Small intestine (tissue), 7 donors: Measurements from ENCODE around the gene FGF19. TPM values are rescaled to one million over a fixed set of nuclear protein-coding genes. Genes with fewer than 3 reads are reported as not detected.
"Not testable (repeated sequence)": the region's sequence is repeated elsewhere in the genome, so short reads cannot be mapped to it uniquely, and the experiment has no call there.

Experiments used
- DNase-seq, 2 donors: peaks; one replicate each; pipeline versions ENCODE4 v3.0.0 to v3.0.0-alpha.2; 2013
- FAIRE-seq: peaks from 2 replicates; lab custom pipeline; 2012; peaks lifted over from hg19 to GRCh38; lab: Jason Lieb, UNC
- H3K27ac ChIP-seq, 3 donors: one replicate each; pipeline ENCODE4 v1.5.1; 2013; ENCODE audit warnings: low read length in 2 of 3, mild to moderate bottlenecking in 2 of 3, control low read depth in 1 of 3, inconsistent platforms in 1 of 3, low read depth in 1 of 3, moderate library complexity in 1 of 3
- H3K27me3 ChIP-seq, 3 donors: one replicate each; pipeline ENCODE4 v1.6.1; 2013; ENCODE audit warnings: low read length in 3 of 3, inconsistent platforms in 1 of 3; ENCODE audit not compliant: control insufficient read depth in 3 of 3, insufficient read depth in 3 of 3
- H3K36me3 ChIP-seq, 3 donors: one replicate each; pipeline ENCODE4 v1.6.1; 2013; ENCODE audit warnings: low read length in 3 of 3, inconsistent platforms in 1 of 3, low read depth in 1 of 3, mild to moderate bottlenecking in 1 of 3, moderate library complexity in 1 of 3; ENCODE audit not compliant: control insufficient read depth in 3 of 3, insufficient read depth in 2 of 3
- H3K4me1 ChIP-seq, 3 donors: one replicate each; pipeline ENCODE4 v1.6.1; 2013; ENCODE audit warnings: low read length in 2 of 3, inconsistent platforms in 1 of 3, low read depth in 1 of 3, mild to moderate bottlenecking in 1 of 3, moderate library complexity in 1 of 3; ENCODE audit not compliant: control insufficient read depth in 3 of 3, insufficient read depth in 2 of 3
- H3K4me3 ChIP-seq, 3 donors: one replicate each; pipeline ENCODE4 v1.5.1; 2013; ENCODE audit warnings: low read length in 3 of 3, control low read depth in 1 of 3, inconsistent platforms in 1 of 3, low read depth in 1 of 3, mild to moderate bottlenecking in 1 of 3, moderate library complexity in 1 of 3
- H3K9me3 ChIP-seq, 2 donors: one replicate each; pipeline ENCODE4 v1.6.1; 2013; ENCODE audit warnings: low read depth in 1 of 2, low read length in 1 of 2; ENCODE audit not compliant: control insufficient read depth in 2 of 2, insufficient read depth in 1 of 2
- WGBS, 3 donors: extraction: QIAGEN DNeasy Blood & Tissue Kit; methylation state at CpG; one replicate each; pipeline ENCODE4 v1.1.7; 2013; 5-methylcytosine and 5-hydroxymethylcytosine counted together
- polyA plus RNA-seq, 4 donors: library from polyadenylated mRNA; stranded (reverse) in 3 of 4; unstranded in 1 of 4; fragments of 200-250 nt in 3 of 4; fragments of 120-200 nt in 1 of 4; gene quantifications; one replicate each; pipeline versions ENCODE4 v1.2.1 to v1.2.3, GENCODE V29; 2013
- donor health status: healthy with polysubstance abuse.
- donor health status: control.
- donor health status: control.
- donor health status: Bipolar disorder and iron deficiency.
- donor health status: healthy.

Gene FGF19
- polyA plus RNA-seq, 4 donors: 0.37 to 1.7 TPM; not detected in 2

GRCh38 chr11:69696749-69697468 lies 6.9 kb downstream of the FGF19 start:
- Histone ChIP-seq H3K4me1 (peaks cover 0 to 16% (median 0%) of the 10 kb centered on the region in 3 donors), H3K27ac (no peak overlapping the region), H3K9me3 (no peaks in the 10 kb centered on the region), H3K4me3 (no peak overlapping the region), H3K27me3 (peaks cover under 1 to 14% (median 12%) of the 10 kb centered on the region in 3 donors), H3K36me3 (no peaks in the 10 kb centered on the region)
- no peak for DNase-seq
- no peak for FAIRE-seq
- 70 to 73% (median 71%) methylated on average over 15 of the region's 15 CpGs for WGBS, 3 donors

DNA sequence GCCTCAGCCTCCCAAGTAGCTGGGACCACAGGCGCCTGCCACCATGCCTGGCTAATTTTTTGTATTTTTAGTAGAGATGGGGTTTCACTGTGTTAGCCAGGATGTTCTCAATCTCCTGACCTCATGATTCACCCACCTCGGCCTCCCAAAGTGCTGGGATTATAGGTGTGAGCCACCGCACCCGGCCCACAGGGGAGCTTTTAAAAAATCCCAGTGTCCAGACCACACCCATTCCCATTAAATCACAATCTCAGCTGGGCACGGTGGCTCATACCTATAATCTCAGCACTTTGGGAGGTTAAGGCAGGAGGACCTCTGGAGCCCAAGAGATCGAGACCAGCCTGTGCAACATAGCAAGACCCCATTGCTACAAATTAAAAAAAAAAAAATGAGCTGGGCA lies 7.8 kb downstream of the FGF19 start:
- H3K4me3 ChIP-seq, H3K27ac ChIP-seq, FAIRE-seq, H3K4me1 ChIP-seq, H3K36me3 ChIP-seq, H3K9me3 ChIP-seq, DNase-seq: not testable (repeated sequence)
- 35 to 78% (median 64%) methylated on average over 6 of the region's 6 CpGs for WGBS, 3 donors
- peaks cover 0 to 12% (median 6%) of the 10 kb centered on the region in 3 donors for H3K27me3 ChIP-seq

DNA sequence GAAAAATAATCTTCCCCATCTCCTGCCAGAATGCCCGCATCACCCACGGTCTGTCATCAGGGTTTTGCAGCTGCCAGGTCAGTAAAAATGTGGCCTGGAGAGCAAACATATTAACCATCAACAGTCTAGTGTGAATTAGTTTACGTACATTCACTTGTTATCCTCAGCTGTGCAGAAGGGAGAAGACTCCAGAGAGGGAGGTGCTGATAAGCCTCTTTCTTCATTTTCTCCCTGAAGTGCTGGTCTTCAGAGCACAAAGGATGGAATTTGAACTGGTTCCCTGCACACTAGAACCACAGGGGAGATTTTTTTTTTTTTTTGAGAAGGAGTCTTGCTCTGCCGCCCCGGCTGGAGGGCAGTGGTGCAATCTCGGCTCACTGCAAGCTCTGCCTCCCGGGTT lies 8.2 kb downstream of the FGF19 start:
- peaks cover 0 to 12% (median 2%) of the 10 kb centered on the region in 3 donors for H3K27me3 ChIP-seq
- peaks cover 0 to 4% (median 0%) of the 10 kb centered on the region in 3 donors for H3K4me1 ChIP-seq
- WGBS, 3 donors: 42 to 77% (median 49%) methylated on average over 7 of the region's 7 CpGs
- H3K9me3 ChIP-seq: no peaks in the 10 kb centered on the region
- no peaks in the 10 kb centered on the region for H3K36me3 ChIP-seq
- FAIRE-seq (no peak), DNase-seq (no peak)
- H3K27ac ChIP-seq: no peak overlapping the region
- H3K4me3 ChIP-seq: no peak overlapping the region

GRCh38 chr11:69694781-69695180 lies 9.0 kb downstream of the FGF19 start:
- WGBS, 3 donors: 76 to 88% (median 82%) methylated on average over 10 of the region's 10 CpGs
- H3K9me3 ChIP-seq: no peaks in the 10 kb centered on the region
- H3K27me3 ChIP-seq: peaks cover 0 to 12% (median 0%) of the 10 kb centered on the region in 3 donors
- no peaks in the 10 kb centered on the region for H3K36me3 ChIP-seq
- DNase-seq (no peak), FAIRE-seq (no peak)
- no peaks in the 10 kb centered on the region for H3K4me1 ChIP-seq
- no peak overlapping the region for H3K4me3 ChIP-seq
- H3K27ac ChIP-seq: no peak overlapping the region

DNA sequence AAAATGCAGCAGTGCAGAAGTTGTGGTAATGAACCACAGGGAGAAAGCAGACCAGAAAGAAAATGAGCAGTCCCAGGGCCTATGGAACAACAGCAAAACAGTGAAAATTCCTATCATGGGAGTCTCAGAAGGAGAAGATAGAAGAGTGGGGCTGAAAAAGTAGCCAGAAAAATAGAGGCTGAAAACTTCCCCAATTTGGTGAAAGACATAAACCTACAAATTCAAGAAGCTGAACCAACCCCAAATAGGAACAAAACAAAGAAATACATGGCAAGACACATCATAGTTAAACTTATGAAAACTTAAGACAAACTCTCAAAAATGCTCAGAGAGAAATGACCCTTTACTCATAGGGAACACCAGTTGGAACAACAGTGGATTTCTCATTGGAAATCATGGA lies 11.4 kb downstream of the FGF19 start:
- no peaks in the 10 kb centered on the region for H3K36me3 ChIP-seq
- FAIRE-seq (no peak), DNase-seq (no peak)
- H3K9me3 ChIP-seq: peaks cover 0 to 4% of the 10 kb centered on the region in 2 donors
- H3K4me3 ChIP-seq: no peak overlapping the region
- H3K4me1 ChIP-seq: peaks cover 0 to 4% (median 0%) of the 10 kb centered on the region in 3 donors
- no peak overlapping the region for H3K27ac ChIP-seq
- H3K27me3 ChIP-seq: peaks cover 0 to 12% (median 0%) of the 10 kb centered on the region in 3 donors

DNA sequence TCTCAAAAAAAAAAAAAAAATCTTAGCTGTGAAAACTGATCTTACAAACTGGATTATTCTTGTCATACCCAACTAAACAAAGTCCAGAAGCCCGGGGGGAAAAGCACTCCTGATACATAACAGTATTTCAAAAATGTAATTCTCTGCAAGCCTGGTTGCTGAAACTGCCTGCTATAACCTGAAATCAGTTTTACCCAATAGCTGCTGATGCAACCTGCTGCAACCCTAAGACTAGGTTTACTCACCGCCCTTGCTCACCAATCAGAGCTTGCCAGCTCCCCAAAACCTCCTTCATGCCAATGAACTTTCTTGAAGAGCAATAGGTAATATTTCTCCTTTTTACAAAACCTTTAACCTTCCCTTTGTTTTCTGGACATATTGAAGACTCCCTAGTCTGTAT lies 12.4 kb downstream of the FGF19 start:
- DNase-seq (no peak), FAIRE-seq (no peak)
- peaks cover 0 to 4% of the 10 kb centered on the region in 2 donors for H3K9me3 ChIP-seq
- WGBS, 3 donors: 83 to 88% (median 85%) methylated on average over 2 of the region's 2 CpGs
- peaks cover 0 to 7% (median 0%) of the 10 kb centered on the region in 3 donors for H3K4me1 ChIP-seq
- H3K36me3 ChIP-seq: no peaks in the 10 kb centered on the region
- no peak overlapping the region for H3K4me3 ChIP-seq
- peaks cover 0 to 5% (median 0%) of the 10 kb centered on the region in 3 donors for H3K27me3 ChIP-seq
- no peak overlapping the region for H3K27ac ChIP-seq

- H3K4me1 ChIP-seq: peaks cover 0 to 8% (median 0%) of the 10 kb centered on the region in 3 donors
- H3K9me3 ChIP-seq: peaks cover 0 to 4% of the 10 kb centered on the region in 2 donors
- FAIRE-seq (no peak), DNase-seq (no peak)
- H3K4me3 ChIP-seq: no peak overlapping the region
- H3K27me3 ChIP-seq: peaks cover 0 to 9% (median 0%) of the 10 kb centered on the region in 3 donors
- WGBS, 3 donors: 47 to 67% (median 63%) methylated on average over 5 of the region's 5 CpGs
- H3K27ac ChIP-seq: no peak overlapping the region
- no peaks in the 10 kb centered on the region for H3K36me3 ChIP-seq
Observed at GRCh38 chr11:69689484-69690319, 14.1 kb downstream of the FGF19 start.

DNA sequence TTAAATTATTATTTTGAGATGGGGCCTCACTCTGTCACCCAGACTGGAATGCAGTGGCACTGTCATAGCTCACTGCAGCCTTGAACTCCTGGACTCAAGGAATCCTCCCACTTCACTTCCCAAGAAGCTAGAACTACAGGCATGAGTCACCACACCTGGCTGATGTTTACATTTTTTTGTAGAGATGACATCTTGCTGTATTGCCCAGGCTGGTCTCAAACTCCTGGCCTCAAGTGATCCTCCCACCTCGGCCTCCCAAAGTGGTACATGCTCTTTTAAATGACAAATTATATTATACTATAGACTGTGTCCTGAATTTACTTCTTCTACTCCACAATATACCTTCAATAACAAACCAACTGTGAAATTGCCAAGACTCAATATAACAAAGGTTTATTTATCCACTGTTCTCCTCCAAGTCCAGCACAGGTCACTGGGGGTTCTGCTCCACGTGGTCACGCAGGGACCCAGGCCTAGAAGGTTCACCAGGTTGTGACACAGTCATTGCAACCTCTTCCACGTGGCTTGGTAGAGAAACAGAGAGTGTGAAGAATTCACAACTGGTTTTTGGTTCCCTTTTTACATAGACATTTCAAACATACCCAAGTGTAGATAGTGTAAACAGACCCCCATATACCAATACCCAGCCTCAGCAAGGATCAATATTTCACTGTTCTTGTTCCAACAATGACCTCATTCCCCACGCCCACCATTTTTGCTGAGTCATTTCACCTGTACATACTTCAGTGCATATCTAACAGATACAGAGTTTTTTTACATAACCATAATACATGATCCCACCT lies 15.7 kb downstream of the FGF19 start:
- H3K36me3 ChIP-seq, H3K4me1 ChIP-seq, H3K4me3 ChIP-seq, FAIRE-seq, H3K27me3 ChIP-seq, H3K9me3 ChIP-seq, H3K27ac ChIP-seq: not testable (repeated sequence)
- 25 to 54% (median 27%) methylated on average over 5 of the region's 5 CpGs for WGBS, 3 donors
- DNase-seq: peak; percentile 63 to 82
